Measurements from ENCODE around the gene NPM1.

- TF ChIP-seq, protein P1, sequence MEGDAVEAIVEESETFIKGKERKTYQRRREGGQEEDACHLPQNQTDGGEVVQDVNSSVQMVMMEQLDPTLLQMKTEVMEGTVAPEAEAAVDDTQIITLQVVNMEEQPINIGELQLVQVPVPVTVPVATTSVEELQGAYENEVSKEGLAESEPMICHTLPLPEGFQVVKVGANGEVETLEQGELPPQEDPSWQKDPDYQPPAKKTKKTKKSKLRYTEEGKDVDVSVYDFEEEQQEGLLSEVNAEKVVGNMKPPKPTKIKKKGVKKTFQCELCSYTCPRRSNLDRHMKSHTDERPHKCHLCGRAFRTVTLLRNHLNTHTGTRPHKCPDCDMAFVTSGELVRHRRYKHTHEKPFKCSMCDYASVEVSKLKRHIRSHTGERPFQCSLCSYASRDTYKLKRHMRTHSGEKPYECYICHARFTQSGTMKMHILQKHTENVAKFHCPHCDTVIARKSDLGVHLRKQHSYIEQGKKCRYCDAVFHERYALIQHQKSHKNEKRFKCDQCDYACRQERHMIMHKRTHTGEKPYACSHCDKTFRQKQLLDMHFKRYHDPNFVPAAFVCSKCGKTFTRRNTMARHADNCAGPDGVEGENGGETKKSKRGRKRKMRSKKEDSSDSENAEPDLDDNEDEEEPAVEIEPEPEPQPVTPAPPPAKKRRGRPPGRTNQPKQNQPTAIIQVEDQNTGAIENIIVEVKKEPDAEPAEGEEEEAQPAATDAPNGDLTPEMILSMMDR (IDR thresholded peaks at IDR 0.05): no peak
- no peak for TF ChIP-seq ZFX (IDR thresholded peaks at IDR 0.05; ENCODE audit: borderline replicate concordance)
These were observed at the start of gene NPM1 for GRCh38 chr5:171387345-171387969.
